ENCODE data around the gene OLFML2A.

DNA sequence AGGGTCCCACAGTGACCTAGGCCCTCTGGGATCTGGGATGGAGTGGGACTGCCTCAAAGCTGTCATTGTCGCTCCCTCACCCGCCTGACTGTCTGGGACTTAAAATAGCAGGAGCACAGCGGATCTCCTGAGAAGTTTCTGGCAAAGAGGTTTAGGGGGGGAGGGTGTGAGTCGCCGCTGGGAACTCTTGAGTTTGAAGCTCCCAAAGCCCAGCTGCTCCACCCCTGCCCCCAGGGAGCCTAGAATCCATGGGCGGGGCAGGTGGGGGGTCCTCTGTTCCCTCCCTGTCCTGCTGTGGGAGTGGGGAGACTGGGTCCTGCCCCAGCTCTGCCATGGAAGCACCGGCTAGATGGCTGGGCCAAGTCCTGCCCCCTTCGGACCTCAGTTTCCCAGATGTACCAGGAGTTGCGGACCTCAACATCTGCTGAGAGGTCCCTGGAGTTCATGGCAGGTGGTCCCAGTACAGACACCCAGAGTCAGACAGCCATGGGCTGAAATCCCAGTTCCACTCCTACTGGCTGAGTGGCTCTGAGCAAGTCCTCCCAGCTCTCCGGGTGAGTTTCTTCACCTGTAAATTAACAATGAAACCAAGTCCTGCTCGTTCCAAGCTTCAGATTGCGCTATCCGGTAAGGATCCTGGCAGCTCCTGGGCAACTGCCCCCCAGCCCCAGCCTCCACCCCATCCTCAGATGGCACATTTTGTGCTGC, 75.3 kb downstream of the OLFML2A start:
- no peak for TF ChIP-seq POLR2A (IDR thresholded peaks at IDR 0.05)
- TF ChIP-seq, protein P1, sequence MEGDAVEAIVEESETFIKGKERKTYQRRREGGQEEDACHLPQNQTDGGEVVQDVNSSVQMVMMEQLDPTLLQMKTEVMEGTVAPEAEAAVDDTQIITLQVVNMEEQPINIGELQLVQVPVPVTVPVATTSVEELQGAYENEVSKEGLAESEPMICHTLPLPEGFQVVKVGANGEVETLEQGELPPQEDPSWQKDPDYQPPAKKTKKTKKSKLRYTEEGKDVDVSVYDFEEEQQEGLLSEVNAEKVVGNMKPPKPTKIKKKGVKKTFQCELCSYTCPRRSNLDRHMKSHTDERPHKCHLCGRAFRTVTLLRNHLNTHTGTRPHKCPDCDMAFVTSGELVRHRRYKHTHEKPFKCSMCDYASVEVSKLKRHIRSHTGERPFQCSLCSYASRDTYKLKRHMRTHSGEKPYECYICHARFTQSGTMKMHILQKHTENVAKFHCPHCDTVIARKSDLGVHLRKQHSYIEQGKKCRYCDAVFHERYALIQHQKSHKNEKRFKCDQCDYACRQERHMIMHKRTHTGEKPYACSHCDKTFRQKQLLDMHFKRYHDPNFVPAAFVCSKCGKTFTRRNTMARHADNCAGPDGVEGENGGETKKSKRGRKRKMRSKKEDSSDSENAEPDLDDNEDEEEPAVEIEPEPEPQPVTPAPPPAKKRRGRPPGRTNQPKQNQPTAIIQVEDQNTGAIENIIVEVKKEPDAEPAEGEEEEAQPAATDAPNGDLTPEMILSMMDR (IDR thresholded peaks at IDR 0.05) = no peak

All from lower leg skin (tissue), 3 donors.